Skin epidermis (tissue), 12 donors: ENCODE data around the gene OIT3.
"Not testable (repeated sequence)": the region's sequence is repeated elsewhere in the genome, so short reads cannot be mapped to it uniquely, and the experiment has no call there.

Experiments used
- H3K27ac ChIP-seq, 21 experiments: fragments of 200-600 bp; sonication (generic) in 11 of 21; one replicate each; pipeline ENCODE4 v1.5.0; 2020; ENCODE audit warnings: mild to moderate bottlenecking in 3 of 21, inconsistent platforms in 2 of 21, moderate library complexity in 2 of 21
- H3K4me3 ChIP-seq, 7 experiments: fragments of 200-600 bp; sonication (generic) in 2 of 7; one replicate each; pipeline ENCODE4 v1.5.0; 2020; ENCODE audit warnings: inconsistent platforms in 2 of 7, mild to moderate bottlenecking in 2 of 7, moderate library complexity in 1 of 7

OIT3 gene

GRCh38 chr10:72895236-72895850 is 1.8 kb downstream of the OIT3 start:
- no peak overlapping the region for H3K4me3 ChIP-seq
- no peak overlapping the region for H3K27ac ChIP-seq

GRCh38 chr10:72898616-72899015 is 5.1 kb downstream of the OIT3 start:
- Histone ChIP-seq H3K4me3 (no peak overlapping the region), H3K27ac (no peak overlapping the region)

DNA sequence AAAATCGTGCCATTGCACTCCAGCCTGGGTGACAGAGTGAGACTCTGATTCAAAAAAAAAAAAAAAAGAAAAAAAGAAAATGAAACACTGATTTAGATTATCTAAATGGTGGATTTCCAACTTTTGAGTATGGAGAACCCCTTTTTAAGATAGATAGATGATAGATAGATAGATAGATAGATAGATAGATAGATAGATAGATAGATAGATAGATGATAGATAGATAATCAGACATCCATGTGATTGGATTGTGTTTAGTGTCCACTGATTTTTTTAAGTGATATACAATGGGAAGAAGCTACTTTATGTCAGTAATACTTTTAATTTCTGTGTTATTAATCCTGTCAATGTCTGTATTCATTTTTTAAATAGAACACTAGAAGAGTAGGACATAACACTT is 6.0 kb downstream of the OIT3 start:
- no peak overlapping the region for H3K27ac ChIP-seq
- no peak overlapping the region for H3K4me3 ChIP-seq

DNA sequence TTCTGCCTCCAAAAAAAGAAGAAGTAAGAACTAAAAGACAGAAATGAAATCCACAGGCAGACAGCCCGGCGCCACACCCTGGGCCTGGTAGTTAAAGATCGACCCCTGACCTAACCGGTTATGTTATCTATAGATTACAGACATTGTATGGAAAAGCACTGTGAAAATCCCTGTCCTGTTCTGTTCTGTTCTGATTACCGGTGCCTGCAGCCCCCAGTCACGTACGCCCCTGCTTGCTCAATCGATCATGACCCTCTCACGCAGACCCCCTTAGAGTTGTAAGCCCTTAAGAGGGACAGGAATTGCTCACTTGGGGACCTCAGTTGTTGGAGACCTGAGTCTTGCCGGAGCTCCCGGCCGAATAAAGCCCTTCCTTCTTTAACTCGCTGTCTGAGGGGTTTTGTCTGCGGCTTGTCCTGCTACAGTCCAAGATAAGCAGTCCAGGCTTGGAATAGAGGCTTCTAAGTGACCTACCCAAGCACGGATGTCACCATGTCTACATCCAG is 10.5 kb downstream of the OIT3 start:
- H3K27ac ChIP-seq, H3K4me3 ChIP-seq: not testable (repeated sequence)

DNA sequence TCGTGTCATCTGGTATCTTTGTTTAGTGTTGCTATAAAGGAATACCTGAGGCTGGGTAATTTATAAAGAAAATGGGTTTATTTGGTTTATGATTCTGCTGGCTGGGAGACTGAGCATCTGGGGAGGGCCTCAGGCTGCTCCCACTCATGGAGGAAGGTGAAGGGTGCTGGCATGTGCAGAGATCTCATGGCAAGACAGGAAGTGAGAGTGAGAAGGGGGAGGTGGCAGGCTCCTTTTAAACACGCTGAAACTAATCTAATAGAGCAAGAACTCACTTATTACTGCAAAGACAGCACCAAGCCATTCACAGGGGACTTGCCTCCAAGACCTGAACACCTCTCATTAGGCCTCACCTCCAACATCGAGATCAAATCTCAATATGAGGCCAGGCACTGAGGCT is 11.3 kb downstream of the OIT3 start:
- no peak overlapping the region for H3K27ac ChIP-seq

GRCh38 chr10:72906446-72906845 is 12.9 kb downstream of the OIT3 start:
- no peak overlapping the region for H3K4me3 ChIP-seq
- H3K27ac ChIP-seq, result no peak overlapping the region

More for the DNA sequence above, 11.3 kb downstream of the OIT3 start:
- H3K4me3 ChIP-seq, result no peak overlapping the region

- Histone ChIP-seq H3K27ac (no peak overlapping the region), H3K4me3 (no peak overlapping the region)
Measured at GRCh38 chr10:72910705-72911104, 17.2 kb downstream of the OIT3 start.

DNA sequence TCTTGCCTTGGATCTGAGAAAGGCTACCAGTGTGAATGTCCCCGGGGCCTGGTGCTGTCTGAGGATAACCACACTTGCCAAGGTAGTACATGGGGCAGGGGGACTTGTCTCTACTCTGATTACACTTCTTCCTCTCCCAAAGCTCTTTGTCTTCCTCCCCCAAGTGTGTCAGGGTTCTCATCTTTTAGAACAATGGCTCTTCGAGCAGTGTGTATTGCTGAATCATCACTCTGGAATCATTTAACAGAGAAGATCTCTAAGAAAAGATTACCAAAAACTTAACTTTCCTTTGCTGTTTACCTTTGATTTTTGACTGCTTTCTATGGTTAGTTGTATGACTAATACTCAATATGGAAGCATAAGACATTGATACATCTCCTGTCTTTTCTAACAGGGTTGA is 18.2 kb downstream of the OIT3 start:
- Histone ChIP-seq H3K27ac (no peak overlapping the region), H3K4me3 (no peak overlapping the region)

- Histone ChIP-seq H3K27ac (no peak overlapping the region), H3K4me3 (no peak overlapping the region)
Measured at GRCh38 chr10:72912736-72913135, 19.2 kb downstream of the OIT3 start.

GRCh38 chr10:72913287-72913686 is 19.7 kb downstream of the OIT3 start:
- Histone ChIP-seq H3K4me3 (no peak overlapping the region), H3K27ac (no peak overlapping the region)

DNA sequence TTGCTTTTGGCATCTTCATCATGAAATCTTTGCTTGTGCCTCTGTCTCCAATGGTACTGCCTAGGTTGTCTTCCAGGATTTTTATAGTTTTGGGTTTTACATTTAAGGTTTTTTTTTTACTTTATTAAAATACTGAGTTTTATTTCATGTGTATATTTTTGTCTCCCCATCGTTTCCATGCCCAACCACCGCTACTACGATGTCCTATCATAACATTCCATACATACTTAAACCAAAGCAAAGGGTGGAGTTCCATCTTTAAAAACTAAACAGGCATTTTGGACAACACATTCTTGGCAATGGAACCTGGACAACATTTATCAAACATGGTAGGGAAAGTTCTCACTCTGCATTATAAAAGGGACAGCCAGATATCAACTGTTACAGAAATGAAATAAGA is 23.7 kb downstream of the OIT3 start:
- H3K4me3 ChIP-seq, H3K27ac ChIP-seq: not testable (repeated sequence)

- H3K4me3 ChIP-seq, H3K27ac ChIP-seq: not testable (repeated sequence)
Measured at GRCh38 chr10:72917803-72918332, 24.3 kb downstream of the OIT3 start.

- no peak overlapping the region for H3K4me3 ChIP-seq
Measured at GRCh38 chr10:72918352-72918751, 24.8 kb downstream of the OIT3 start.

DNA sequence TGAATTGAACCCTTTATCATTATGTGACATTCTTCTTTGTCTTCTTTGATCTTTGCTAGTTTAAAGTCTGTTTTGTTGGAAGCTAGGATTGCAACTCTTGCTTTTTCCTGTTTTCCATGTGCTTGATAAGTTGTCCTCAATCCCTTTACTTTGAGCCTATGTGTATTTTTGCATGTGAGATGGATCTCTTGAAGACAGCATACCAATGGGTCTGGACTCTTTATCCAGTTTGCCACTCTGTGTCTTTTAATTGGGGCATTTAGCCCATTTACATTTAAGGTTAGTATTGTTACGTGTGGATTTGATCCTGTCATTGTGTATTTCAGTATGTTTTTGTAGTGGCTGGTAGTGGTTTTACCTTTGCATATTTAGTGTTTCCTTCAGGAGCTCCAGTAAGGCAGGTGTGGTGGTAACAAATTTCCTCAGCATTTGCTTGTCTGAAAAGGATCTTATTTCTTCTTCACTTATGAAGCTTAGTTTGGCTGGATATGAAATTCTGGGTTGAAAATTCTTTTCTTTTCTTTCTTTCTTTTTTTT is 27.7 kb downstream of the OIT3 start:
- not testable (repeated sequence) for H3K4me3 ChIP-seq, H3K27ac ChIP-seq

More at GRCh38 chr10:72918352-72918751, 24.8 kb downstream of the OIT3 start:
- H3K27ac ChIP-seq, result no peak overlapping the region

- Histone ChIP-seq H3K4me3 (no peak overlapping the region), H3K27ac (no peak overlapping the region)
Measured at GRCh38 chr10:72924351-72924750, 30.8 kb downstream of the OIT3 start.

DNA sequence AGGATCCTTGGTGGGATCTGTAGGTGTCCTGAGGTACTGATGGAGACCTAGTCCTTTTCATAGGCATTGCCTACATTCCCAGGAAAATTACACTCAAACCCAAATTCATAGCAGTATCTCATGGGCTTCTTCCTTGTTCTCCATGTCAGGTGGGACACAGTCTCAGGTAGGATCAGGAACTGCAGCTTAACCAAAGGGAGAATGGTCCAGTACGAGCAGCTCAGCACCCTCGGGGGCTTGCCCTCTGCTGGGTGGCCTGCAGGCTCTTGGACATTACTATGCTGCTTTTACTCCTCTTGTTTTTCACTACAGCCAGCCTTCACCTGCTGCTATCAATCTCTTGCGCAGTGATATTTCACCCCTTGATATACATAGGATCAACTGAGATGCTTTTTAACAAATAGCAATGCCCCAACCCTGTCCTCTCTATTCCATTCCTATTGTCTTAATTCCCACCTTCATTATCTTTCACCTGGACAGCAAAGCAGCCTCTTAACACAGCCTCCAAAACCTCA is 32.5 kb downstream of the OIT3 start:
- Histone ChIP-seq H3K4me3 (no peak overlapping the region), H3K27ac (no peak overlapping the region)

- no peak overlapping the region for H3K27ac ChIP-seq
- no peak overlapping the region for H3K4me3 ChIP-seq
Measured at GRCh38 chr10:72927485-72927884, 33.9 kb downstream of the OIT3 start.

GRCh38 chr10:72928798-72929197 is 35.3 kb downstream of the OIT3 start:
- no peak overlapping the region for H3K27ac ChIP-seq
- H3K4me3 ChIP-seq, result no peak overlapping the region

DNA sequence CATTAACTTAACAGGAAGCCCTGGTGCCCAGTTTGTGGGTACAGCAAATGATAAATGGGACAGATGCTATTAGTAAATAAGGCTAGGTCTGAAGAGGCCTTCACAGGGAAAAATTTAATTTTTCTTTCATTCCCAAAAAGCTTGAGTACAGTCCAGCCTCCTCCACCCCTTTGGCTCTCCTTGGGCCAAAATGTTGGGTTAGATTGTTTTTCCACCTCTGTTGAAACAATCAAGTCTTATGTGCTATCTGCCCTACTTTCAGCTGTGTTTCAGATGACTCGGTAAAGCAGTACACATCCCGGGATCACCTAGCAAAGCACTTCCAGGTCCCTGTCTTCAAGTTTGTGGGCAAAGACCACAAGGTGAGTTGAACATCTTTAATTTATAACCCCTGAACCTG is 36.7 kb downstream of the OIT3 start:
- no peak overlapping the region for H3K4me3 ChIP-seq
- no peak overlapping the region for H3K27ac ChIP-seq

- Histone ChIP-seq H3K27ac (no peak overlapping the region), H3K4me3 (no peak overlapping the region)
Measured at GRCh38 chr10:72932259-72933015, 38.9 kb downstream of the OIT3 start.

GRCh38 chr10:72935361-72935760 is 41.8 kb downstream of the OIT3 start:
- no peak overlapping the region for H3K27ac ChIP-seq
- H3K4me3 ChIP-seq, result no peak overlapping the region
